ENCODE measurements around the gene ZNF45. TPM values are rescaled to one million over a fixed set of nuclear protein-coding genes. Genes with fewer than 3 reads are reported as not detected.
A peak's percentile ranks its signal among the peaks of the same experiment; 100 is the strongest.
"Not testable (repeated sequence)": the region's sequence is repeated elsewhere in the genome, so short reads cannot be mapped to it uniquely, and the experiment has no call there.

The ZNF45 gene
- total RNA-seq, 1 donor from 2014 or later = 12.2 TPM

GRCh38 chr19:43902399-43902798 lies 32.7 kb downstream of the ZNF45 start:
- intact Hi-C loops (cut with micrococcal nuclease) = loop anchor here (5.0 kb wide), 1 partner anchor 75 kb away; the partner anchor contains the start of gene ZNF283
- no peaks in the 10 kb centered on the region for H3K27me3 Mint-ChIP-seq (ENCODE audit: low read depth)
- H3K27ac Mint-ChIP-seq = no peak overlapping the region
- peaks cover 11% of the 10 kb centered on the region for H3K4me1 Mint-ChIP-seq (ENCODE audit: low read depth)
- peaks cover 84% of the 10 kb centered on the region for H3K9me3 Mint-ChIP-seq
- no peak for DNase-seq (ENCODE audit: low spot score)
- peaks cover 26% of the 10 kb centered on the region for H3K36me3 Mint-ChIP-seq (ENCODE audit: low read depth)
- H3K4me3 Mint-ChIP-seq (ENCODE audit: low read depth) = peak overlapping the region; percentile 86

- peak; percentile 40 for DNase-seq (ENCODE audit: low spot score)
- H3K4me3 Mint-ChIP-seq (ENCODE audit: low read depth) = peak overlapping the region; percentile 86
- peaks cover 77% of the 10 kb centered on the region for H3K9me3 Mint-ChIP-seq
- H3K36me3 Mint-ChIP-seq (ENCODE audit: low read depth) = peaks cover 26% of the 10 kb centered on the region
- H3K27ac Mint-ChIP-seq = peak overlapping the region; percentile 45
- peaks cover 11% of the 10 kb centered on the region for H3K4me1 Mint-ChIP-seq (ENCODE audit: low read depth)
- H3K27me3 Mint-ChIP-seq (ENCODE audit: low read depth) = no peaks in the 10 kb centered on the region
- intact Hi-C loops (cut with micrococcal nuclease) = loop anchor here (5.0 kb wide), 1 partner anchor 74 kb away; the partner anchor contains the start of gene ZNF283
Measured at GRCh38 chr19:43901395-43902390, 33.4 kb downstream of the ZNF45 start.

DNA sequence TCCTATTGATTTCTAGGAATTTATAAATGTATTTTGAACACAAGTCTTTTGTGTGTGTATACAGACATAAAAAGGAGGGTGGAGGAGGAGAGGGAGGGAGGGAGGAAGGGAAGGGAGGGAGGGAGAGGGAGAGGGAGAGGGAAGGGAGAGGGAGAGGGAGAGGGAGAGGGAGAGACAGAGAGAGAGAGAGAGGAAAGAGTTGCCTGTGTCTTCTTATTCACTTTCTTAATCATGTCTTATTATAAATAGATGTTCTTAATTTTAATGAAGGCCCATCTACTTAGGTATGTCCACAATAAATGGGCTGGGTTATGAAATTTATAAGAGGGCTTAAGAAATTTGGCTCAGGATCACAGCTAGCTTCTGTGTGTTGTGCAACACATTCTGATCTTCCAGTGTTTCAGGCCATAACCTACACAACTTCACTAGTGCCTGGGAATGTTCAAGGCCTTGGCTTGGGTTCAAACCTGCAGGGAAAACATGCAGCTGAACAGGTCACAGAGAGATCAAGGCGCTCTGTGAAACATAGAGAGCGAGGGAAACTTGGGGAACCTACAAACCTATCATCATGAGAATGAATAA lies 39.3 kb downstream of the ZNF45 start:
- intact Hi-C loops (cut with micrococcal nuclease) = no loop called here
- Mint-ChIP-seq H3K4me3 (ENCODE audit: low read depth) (no peak overlapping the region), H3K36me3 (ENCODE audit: low read depth) (peaks cover 11% of the 10 kb centered on the region), H3K27ac (no peak overlapping the region), H3K27me3 (ENCODE audit: low read depth) (no peaks in the 10 kb centered on the region), H3K4me1 (ENCODE audit: low read depth) (no peaks in the 10 kb centered on the region), H3K9me3 (peaks cover 64% of the 10 kb centered on the region)
- no peak for DNase-seq (ENCODE audit: low spot score)

GRCh38 chr19:43883864-43884263 lies 51.2 kb downstream of the ZNF45 start, which contains the start of gene ZNF404:
Gene ZNF404 (minus strand): TSS chr19:43883964.
- H3K36me3 Mint-ChIP-seq (ENCODE audit: low read depth) = no peaks in the 10 kb centered on the region
- no peak within 1 kb of the TSS for H3K4me3 Mint-ChIP-seq (ENCODE audit: low read depth)
- no peaks in the 10 kb centered on the region for H3K27me3 Mint-ChIP-seq (ENCODE audit: low read depth)
- DNase-seq (ENCODE audit: low spot score) = no peak
- H3K27ac Mint-ChIP-seq = no peak within 1 kb of the TSS
- no peaks in the 10 kb centered on the region for H3K4me1 Mint-ChIP-seq (ENCODE audit: low read depth)
- intact Hi-C loops (cut with micrococcal nuclease) = no loop called here
- H3K9me3 Mint-ChIP-seq = peaks cover 64% of the 10 kb centered on the region

- Mint-ChIP-seq H3K4me1 (ENCODE audit: low read depth) (no peaks in the 10 kb centered on the region), H3K27ac (no peak overlapping the region), H3K36me3 (ENCODE audit: low read depth) (no peaks in the 10 kb centered on the region), H3K4me3 (ENCODE audit: low read depth) (no peak overlapping the region), H3K9me3 (peaks cover 69% of the 10 kb centered on the region), H3K27me3 (ENCODE audit: low read depth) (no peaks in the 10 kb centered on the region)
- intact Hi-C loops (cut with micrococcal nuclease) = no loop called here
- no peak for DNase-seq (ENCODE audit: low spot score)
Measured at GRCh38 chr19:43880483-43880882, 54.6 kb downstream of the ZNF45 start.

- Mint-ChIP-seq H3K4me3 (ENCODE audit: low read depth) (no peak overlapping the region), H3K9me3 (peaks cover 65% of the 10 kb centered on the region), H3K27me3 (ENCODE audit: low read depth) (no peaks in the 10 kb centered on the region), H3K4me1 (ENCODE audit: low read depth) (no peaks in the 10 kb centered on the region), H3K27ac (no peak overlapping the region), H3K36me3 (ENCODE audit: low read depth) (peaks cover 3% of the 10 kb centered on the region)
- DNase-seq (ENCODE audit: low spot score) = no peak
- intact Hi-C loops (cut with micrococcal nuclease) = no loop called here
Measured at GRCh38 chr19:43872547-43873336, 62.3 kb downstream of the ZNF45 start.

DNA sequence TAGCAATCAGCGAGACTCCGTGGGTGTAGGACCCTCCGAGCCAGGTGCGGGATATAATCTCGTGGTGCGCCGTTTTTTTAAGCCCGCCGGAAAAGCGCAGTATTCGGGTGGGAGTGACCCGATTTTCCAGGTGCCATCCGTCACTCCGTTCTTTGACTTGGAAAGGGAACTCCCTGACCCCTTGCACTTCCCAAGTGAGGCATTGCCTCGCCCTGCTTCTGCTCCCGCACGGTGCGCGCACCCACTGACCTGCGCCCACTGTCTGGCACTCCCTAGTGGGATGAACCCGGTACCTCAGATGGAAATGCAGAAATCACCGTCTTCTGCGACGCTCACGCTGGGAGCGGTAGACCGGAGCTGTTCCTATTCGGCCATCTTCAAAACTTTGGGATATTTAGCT lies 68.2 kb downstream of the ZNF45 start:
- H3K4me1 Mint-ChIP-seq (ENCODE audit: low read depth); H3K27me3 Mint-ChIP-seq (ENCODE audit: low read depth); intact Hi-C loops (cut with micrococcal nuclease); DNase-seq (ENCODE audit: low spot score); H3K36me3 Mint-ChIP-seq (ENCODE audit: low read depth); H3K27ac Mint-ChIP-seq; H3K4me3 Mint-ChIP-seq (ENCODE audit: low read depth): not testable (repeated sequence)
- H3K9me3 Mint-ChIP-seq = peaks cover 47% of the 10 kb centered on the region

Other genes starting within 250 kb of the ZNF45 start
- gene IRGC, start 219.2 kb downstream of the ZNF45 start, total RNA-seq = not detected in 2 replicates
- gene SMG9, start 180.3 kb downstream of the ZNF45 start, total RNA-seq = 69.1 and 73.1 TPM in 2 replicates
- 98.0 and 98.7 TPM in 2 replicates for gene KCNN4, start 154.3 kb downstream of the ZNF45 start, total RNA-seq
- 0.14 and 0.41 TPM in 2 replicates for gene LYPD5, start 132.8 kb downstream of the ZNF45 start, total RNA-seq
- 3.6 and 4.6 TPM in 2 replicates for gene ZNF283, start 108.0 kb downstream of the ZNF45 start, total RNA-seq
- gene ZNF404, start 51.3 kb downstream of the ZNF45 start, total RNA-seq = 0.53 and 1.7 TPM in 2 replicates
- gene ZNF221, start 15.9 kb upstream of the ZNF45 start, total RNA-seq = 0.92 and 1.4 TPM in 2 replicates
- gene ZNF155, start 48.9 kb upstream of the ZNF45 start, total RNA-seq = 4.7 and 5.5 TPM in 2 replicates
- 3.8 and 4.5 TPM in 2 replicates for gene ZNF230, start 67.7 kb upstream of the ZNF45 start, total RNA-seq
- 0.99 and 1.8 TPM in 2 replicates for gene ZNF222, start 90.1 kb upstream of the ZNF45 start, total RNA-seq
- not detected in 2 replicates for gene ZNF223, start 116.8 kb upstream of the ZNF45 start, total RNA-seq
- gene ZNF284, start 136.9 kb upstream of the ZNF45 start, total RNA-seq = 1.1 and 1.4 TPM in 2 replicates
- 19.4 and 22.3 TPM in 2 replicates for gene ZNF224, start 159.1 kb upstream of the ZNF45 start, total RNA-seq
- gene ZNF225, start 178.1 kb upstream of the ZNF45 start, total RNA-seq = 3.5 and 3.6 TPM in 2 replicates
- 10.3 and 11.6 TPM in 2 replicates for gene ZNF234, start 206.3 kb upstream of the ZNF45 start, total RNA-seq
- 6.6 and 9.8 TPM in 2 replicates for gene ZNF226, start 229.8 kb upstream of the ZNF45 start, total RNA-seq